Activated CD8-positive, alpha-beta memory T cell treated with anti-CD3 and anti-CD28 coated beads for 4 hours (primary cell): ENCODE measurements around the gene NAPG.
"Not testable (repeated sequence)": the region's sequence is repeated elsewhere in the genome, so short reads cannot be mapped to it uniquely, and the experiment has no call there.

ENCODE experiments used
- DNase-seq, 2 donors: peaks; one replicate each; pipeline ENCODE4 v3.0.0-alpha.2; 2020; ENCODE audit warnings: low read depth in 2 of 2

Gene NAPG

GRCh38 chr18:10579079-10579867, 53.4 kb downstream of the NAPG start:
- no peak for DNase-seq

GRCh38 chr18:10580215-10580614, 54.4 kb downstream of the NAPG start:
- no peak for DNase-seq

- DNase-seq = no peak
These were observed 59.4 kb downstream of the NAPG start for GRCh38 chr18:10585260-10585659.

- DNase-seq = no peak
These were observed 63.1 kb downstream of the NAPG start for GRCh38 chr18:10588975-10589374.

- DNase-seq = no peak
These were observed 64.6 kb downstream of the NAPG start for GRCh38 chr18:10590412-10590811.

- DNase-seq = no peak
These were observed 66.1 kb downstream of the NAPG start for GRCh38 chr18:10591896-10592295.

- DNase-seq = not testable (repeated sequence)
These were observed 67.7 kb downstream of the NAPG start for GRCh38 chr18:10593366-10594022.

- not testable (repeated sequence) for DNase-seq
These were observed 70.1 kb downstream of the NAPG start for GRCh38 chr18:10595917-10596316.

- not testable (repeated sequence) for DNase-seq
These were observed 71.9 kb downstream of the NAPG start for GRCh38 chr18:10597695-10598094.

GRCh38 chr18:10600701-10601100, 74.9 kb downstream of the NAPG start:
- DNase-seq = not testable (repeated sequence)
